ENCODE measurements around the gene SLC12A8. TPM values are rescaled to one million over a fixed set of nuclear protein-coding genes. Genes with fewer than 3 reads are reported as not detected.
A peak's percentile ranks its signal among the peaks of the same experiment; 100 is the strongest.

The SLC12A8 gene
- total RNA-seq, 2 experiments from 2014 or later, result 0.48 to 1.00 TPM

DNA sequence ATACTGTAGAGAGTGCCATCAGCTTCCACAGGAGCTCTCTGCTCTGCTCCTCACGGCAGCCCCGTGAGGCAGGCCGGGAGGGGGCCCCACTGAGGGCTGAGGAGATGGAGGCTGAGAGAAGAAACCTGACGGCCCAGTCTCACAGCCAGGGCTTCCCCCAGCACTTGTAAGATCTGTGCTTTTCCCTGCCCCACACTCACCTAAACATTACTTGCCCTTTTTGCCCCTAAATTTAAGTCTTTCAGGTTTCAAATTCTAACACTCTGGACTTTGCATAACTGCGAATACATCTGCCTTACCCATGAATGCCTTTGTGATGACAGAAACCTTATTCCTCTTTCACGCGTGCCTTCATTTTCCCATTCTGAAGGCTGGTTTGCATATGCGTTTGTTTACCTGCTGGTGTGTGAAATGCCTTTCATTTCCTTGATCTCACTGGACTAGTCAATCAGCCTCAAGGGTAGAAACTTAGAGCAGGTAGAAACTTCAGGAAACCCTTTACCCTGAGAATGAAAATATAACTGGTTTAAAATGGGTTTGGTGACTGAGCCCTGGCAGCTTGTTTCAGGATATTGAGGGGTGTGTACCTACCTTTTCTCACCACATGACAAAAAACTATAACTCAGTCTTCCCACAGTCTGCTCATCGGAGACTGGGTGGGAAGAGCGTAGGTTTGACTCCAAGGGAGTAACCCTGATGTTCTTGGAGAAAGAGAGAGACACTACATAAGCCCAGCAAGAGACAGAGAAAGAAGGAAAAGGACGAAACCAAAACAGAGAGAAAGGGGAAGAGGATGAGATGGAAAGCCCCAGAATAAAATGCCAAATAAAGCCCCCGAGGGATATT lies 20.1 kb downstream of the SLC12A8 start:
- peaks cover 9% of the 10 kb centered on the region for H3K27me3 Mint-ChIP-seq
- intact Hi-C loops (cut with micrococcal nuclease), result no loop called here
- ChIA-PET CTCF (interaction anchor here (0.5 kb wide), 1 partner anchor 230 kb away, joined by 3 read pairs; no protein-coding TSS in a partner anchor), POLR2A (no interaction called here)
- peaks cover 2% of the 10 kb centered on the region for H3K4me1 Mint-ChIP-seq (ENCODE audit: low read depth)
- H3K36me3 Mint-ChIP-seq, result no peaks in the 10 kb centered on the region
- no peak overlapping the region for H3K27ac Mint-ChIP-seq
- no peak for DNase-seq
- no peaks in the 10 kb centered on the region for H3K9me3 Mint-ChIP-seq
- no peak overlapping the region for H3K4me3 Mint-ChIP-seq

DNA sequence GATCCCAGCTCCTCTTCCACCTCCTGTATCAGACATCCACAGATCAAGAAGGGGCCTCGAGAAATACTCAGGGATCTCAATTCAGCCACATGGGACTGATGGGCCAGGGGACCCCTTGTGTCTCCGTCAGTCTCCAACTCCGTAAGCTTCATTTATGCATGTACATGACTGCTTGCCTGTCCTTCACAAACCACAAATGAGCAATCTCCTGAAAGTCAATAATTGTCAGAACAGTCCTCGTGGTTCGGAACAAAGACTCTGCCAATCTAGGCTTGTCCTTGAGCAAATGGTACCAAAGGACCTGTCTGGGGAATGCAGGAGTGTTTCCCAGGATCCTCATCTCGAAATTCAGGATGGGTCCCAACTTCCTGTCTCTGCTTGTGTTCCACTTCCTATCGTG lies 20.8 kb downstream of the SLC12A8 start:
- POLR2A ChIA-PET, result no interaction called here
- Mint-ChIP-seq H3K9me3 (no peaks in the 10 kb centered on the region), H3K27ac (no peak overlapping the region), H3K27me3 (peaks cover 9% of the 10 kb centered on the region), H3K4me1 (ENCODE audit: low read depth) (peaks cover 2% of the 10 kb centered on the region), H3K4me3 (no peak overlapping the region), H3K36me3 (no peaks in the 10 kb centered on the region)
- DNase-seq, result no peak
- CTCF ChIA-PET, result no interaction called here
- intact Hi-C loops (cut with micrococcal nuclease), result no loop called here

DNA sequence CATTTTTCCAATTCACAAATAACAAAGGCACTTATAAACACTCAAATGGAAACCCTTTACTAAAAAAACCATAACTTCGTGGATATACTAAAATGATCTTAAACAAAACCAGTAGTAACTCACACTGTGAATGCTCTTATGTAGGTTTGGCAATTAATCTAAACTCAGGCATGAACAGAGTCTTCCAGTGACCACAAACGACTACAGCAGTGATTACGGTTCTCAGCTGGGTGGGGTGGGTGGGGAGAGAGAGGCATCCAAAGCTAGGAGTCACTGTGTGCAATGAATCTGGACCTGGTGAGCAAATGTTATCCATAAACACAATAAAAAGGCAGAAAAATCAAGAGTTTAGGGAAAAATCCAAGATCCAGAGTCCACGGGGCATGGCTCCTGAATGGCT lies 21.3 kb downstream of the SLC12A8 start:
- H3K4me3 Mint-ChIP-seq, result no peak overlapping the region
- no peaks in the 10 kb centered on the region for H3K36me3 Mint-ChIP-seq
- H3K27me3 Mint-ChIP-seq, result peaks cover 9% of the 10 kb centered on the region
- DNase-seq, result no peak
- H3K4me1 Mint-ChIP-seq (ENCODE audit: low read depth), result peaks cover 6% of the 10 kb centered on the region
- H3K27ac Mint-ChIP-seq, result no peak overlapping the region
- CTCF ChIA-PET, result no interaction called here
- no peaks in the 10 kb centered on the region for H3K9me3 Mint-ChIP-seq
- intact Hi-C loops (cut with micrococcal nuclease), result no loop called here
- POLR2A ChIA-PET, result no interaction called here

DNA sequence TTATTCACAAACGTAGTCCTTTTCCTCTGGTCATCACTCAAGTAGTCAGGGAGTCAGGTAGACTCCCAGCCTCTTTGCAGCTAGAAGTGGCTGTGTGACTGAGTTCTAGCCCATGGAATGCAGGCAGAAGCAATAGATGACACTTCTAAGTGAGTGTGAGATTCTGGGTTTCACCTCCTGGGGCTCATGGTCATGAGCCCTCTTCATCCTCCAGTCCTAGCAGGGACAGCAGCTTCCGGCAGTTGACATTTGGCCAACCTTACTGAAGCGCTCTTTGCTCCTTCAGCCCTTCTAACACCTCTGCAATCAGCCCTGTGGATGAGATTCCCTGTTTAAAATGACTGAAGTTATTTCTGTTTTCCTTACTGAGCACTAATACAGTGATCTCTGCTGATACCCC lies 21.8 kb downstream of the SLC12A8 start:
- Mint-ChIP-seq H3K9me3 (no peaks in the 10 kb centered on the region), H3K4me1 (ENCODE audit: low read depth) (peaks cover 8% of the 10 kb centered on the region), H3K36me3 (no peaks in the 10 kb centered on the region), H3K27me3 (peaks cover 9% of the 10 kb centered on the region), H3K4me3 (no peak overlapping the region), H3K27ac (no peak overlapping the region)
- intact Hi-C loops (cut with micrococcal nuclease), result no loop called here
- ChIA-PET POLR2A (no interaction called here), CTCF (interaction anchor here (0.6 to 1.0 kb wide), 2 partner anchors 171 to 266 kb away, joined by 3 to 4 read pairs; no protein-coding TSS in a partner anchor)
- DNase-seq, result no peak

DNA sequence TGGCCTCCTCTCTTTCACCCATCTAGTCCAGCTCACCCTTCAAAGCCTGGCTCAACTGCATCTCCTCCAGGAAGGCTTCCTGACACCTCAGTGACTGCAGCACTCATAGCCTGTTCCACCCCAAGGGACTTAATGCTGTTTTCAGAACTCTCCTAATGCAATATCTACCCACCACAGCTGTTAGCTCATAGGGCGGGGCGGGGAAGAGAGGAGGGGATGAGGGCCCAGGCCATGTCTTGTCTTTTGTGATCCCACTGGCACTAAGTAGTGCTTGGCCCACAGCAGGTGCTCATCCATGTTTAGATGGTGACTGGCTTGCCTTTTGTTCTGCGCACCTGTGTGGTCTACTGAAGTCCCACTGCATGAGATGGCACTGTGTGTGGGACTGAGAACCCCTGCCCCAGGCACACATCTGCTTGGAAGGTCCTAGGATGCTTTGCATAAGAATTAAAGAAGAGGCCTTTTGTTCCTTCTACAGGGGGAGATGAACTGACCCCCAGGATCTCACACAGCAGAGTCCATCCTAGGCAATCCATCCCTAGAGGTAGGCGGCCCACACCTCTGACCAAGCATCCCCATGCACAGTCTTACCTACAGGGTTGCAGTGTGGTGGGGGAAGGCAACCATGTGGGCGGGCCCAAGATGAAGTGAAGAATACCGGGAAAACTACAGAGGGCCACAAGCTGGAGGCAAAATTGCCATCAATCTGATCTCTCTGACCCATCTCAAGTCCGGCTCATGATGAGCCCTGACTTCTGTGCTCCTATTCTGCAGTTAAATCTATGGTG lies 23.0 kb downstream of the SLC12A8 start:
- no peaks in the 10 kb centered on the region for H3K9me3 Mint-ChIP-seq
- H3K36me3 Mint-ChIP-seq, result no peaks in the 10 kb centered on the region
- H3K4me1 Mint-ChIP-seq (ENCODE audit: low read depth), result peaks cover 6% of the 10 kb centered on the region
- ChIA-PET CTCF (interaction anchor here (1.0 kb wide), 1 partner anchor 265 kb away, joined by 3 read pairs; no protein-coding TSS in a partner anchor), POLR2A (no interaction called here)
- DNase-seq, result no peak
- H3K27ac Mint-ChIP-seq, result no peak overlapping the region
- H3K27me3 Mint-ChIP-seq, result peaks cover 9% of the 10 kb centered on the region
- H3K4me3 Mint-ChIP-seq, result no peak overlapping the region
- intact Hi-C loops (cut with micrococcal nuclease), result no loop called here

DNA sequence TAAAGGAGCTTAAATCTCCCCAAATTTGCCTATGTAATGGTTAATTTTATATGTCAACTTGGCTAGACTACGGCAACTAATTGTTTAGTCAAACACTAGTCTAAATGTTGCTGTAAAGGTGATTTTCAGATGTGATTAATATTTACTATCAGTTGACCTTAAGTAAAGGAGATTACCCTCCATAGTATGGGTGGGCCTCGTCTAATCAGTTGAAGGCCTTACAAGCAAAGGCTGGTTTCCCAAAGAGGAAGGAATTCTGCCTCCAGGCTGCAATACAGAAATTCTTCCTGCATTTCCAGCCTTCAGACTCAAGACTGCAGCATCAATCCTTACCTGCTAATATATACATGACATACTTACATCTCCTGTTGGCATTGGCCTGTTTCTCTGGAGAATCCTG lies 23.6 kb downstream of the SLC12A8 start:
- H3K9me3 Mint-ChIP-seq, result no peaks in the 10 kb centered on the region
- H3K27ac Mint-ChIP-seq, result no peak overlapping the region
- H3K27me3 Mint-ChIP-seq, result peaks cover 9% of the 10 kb centered on the region
- H3K4me3 Mint-ChIP-seq, result no peak overlapping the region
- ChIA-PET POLR2A (no interaction called here), CTCF (no interaction called here)
- H3K36me3 Mint-ChIP-seq, result no peaks in the 10 kb centered on the region
- peaks cover 6% of the 10 kb centered on the region for H3K4me1 Mint-ChIP-seq (ENCODE audit: low read depth)
- intact Hi-C loops (cut with micrococcal nuclease), result no loop called here
- no peak for DNase-seq

DNA sequence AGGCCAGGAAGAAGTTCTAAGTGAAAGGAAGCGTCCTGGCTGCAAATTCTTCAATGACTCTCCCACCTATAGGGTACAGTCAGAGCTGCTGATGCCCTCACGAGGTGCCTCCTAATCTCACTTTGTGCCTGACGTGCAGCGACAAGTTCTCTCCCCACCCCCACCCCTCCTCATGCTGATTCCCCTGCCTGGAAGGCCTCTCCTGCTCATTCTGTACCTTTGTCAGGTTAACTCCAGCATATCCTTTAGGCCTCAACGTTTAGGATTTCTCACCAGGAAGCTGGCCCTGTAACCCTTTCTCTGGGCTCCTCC lies 25.0 kb downstream of the SLC12A8 start:
- Mint-ChIP-seq H3K4me1 (ENCODE audit: low read depth) (peaks cover 6% of the 10 kb centered on the region), H3K4me3 (no peak overlapping the region), H3K9me3 (no peaks in the 10 kb centered on the region), H3K27ac (no peak overlapping the region), H3K27me3 (peaks cover 2% of the 10 kb centered on the region), H3K36me3 (no peaks in the 10 kb centered on the region)
- POLR2A ChIA-PET, result no interaction called here
- intact Hi-C loops (cut with micrococcal nuclease), result no loop called here
- CTCF ChIA-PET, result no interaction called here
- no peak for DNase-seq

DNA sequence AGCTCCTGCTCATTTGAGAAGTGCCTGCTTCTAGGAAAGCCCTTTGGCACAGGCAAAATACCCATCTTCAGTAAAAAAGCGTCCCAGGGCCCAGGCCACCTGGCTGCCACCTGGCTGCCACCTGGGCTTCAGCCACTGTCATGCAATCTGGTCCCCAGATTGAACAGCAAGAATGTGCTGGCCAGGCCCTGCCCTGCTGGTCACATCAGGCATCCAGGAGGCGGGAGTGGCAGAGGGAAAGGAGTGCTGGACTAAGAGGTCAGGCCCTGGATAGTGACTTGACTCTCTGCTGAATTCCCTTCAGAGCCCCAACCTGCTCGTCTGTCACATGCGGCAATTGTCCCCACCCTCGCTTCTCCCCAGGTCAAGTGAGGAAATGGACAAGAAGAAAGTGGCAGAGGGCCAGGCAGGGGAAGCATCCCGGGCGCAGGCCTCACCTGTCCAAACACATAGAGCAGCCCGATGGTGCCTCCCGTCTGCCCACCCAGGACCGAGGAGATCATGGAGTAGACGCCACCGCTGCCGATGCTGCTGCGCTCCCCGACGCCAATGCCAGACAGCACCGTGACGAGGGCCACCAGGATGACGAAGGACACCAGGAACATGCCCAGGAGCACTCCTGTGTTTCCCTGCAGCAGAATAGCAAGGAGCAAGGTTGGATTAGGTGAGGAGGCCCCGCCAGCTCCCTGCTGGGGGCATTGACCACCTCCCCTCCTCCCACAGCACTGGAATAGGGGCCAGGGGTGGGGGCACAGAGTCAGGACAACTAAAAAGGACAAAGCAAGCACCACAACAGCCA lies 25.5 kb downstream of the SLC12A8 start:
- no peak for DNase-seq
- Mint-ChIP-seq H3K36me3 (no peaks in the 10 kb centered on the region), H3K4me1 (ENCODE audit: low read depth) (peaks cover 6% of the 10 kb centered on the region), H3K27ac (no peak overlapping the region), H3K9me3 (no peaks in the 10 kb centered on the region), H3K4me3 (no peak overlapping the region), H3K27me3 (peaks cover 1% of the 10 kb centered on the region)
- intact Hi-C loops (cut with micrococcal nuclease), result no loop called here
- POLR2A ChIA-PET, result no interaction called here
- CTCF ChIA-PET, result no interaction called here

DNA sequence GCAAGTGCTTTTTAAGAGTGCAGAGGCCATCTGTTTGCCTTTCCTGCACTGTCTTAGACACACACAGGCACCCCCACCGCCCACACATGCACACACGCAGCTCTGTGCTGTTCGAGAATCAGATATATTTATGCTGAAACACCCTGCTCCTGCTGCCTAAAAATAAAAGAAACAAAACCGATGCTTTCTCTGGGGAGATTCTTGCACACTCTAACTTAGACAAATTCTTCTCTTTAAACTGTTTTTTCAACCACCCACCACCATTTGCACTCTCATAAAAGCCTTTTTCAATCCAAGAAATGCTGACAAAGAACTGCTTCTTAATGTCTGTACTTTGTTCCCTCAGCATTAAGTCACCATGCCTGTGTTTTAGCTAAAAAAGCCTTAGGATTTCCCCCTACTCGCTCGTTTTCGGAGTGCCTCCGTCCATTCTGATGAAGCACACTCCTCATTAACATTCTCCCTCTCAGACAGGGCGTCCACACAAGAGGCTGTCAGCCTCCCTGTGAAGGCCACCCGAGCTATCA lies 26.2 kb downstream of the SLC12A8 start:
- H3K27me3 Mint-ChIP-seq, result peaks cover under 1% of the 10 kb centered on the region
- no peak overlapping the region for H3K27ac Mint-ChIP-seq
- no peak overlapping the region for H3K4me3 Mint-ChIP-seq
- no peaks in the 10 kb centered on the region for H3K36me3 Mint-ChIP-seq
- DNase-seq, result peak; percentile 37
- no peaks in the 10 kb centered on the region for H3K9me3 Mint-ChIP-seq
- H3K4me1 Mint-ChIP-seq (ENCODE audit: low read depth), result peaks cover 6% of the 10 kb centered on the region
- ChIA-PET POLR2A (no interaction called here), CTCF (no interaction called here)
- intact Hi-C loops (cut with micrococcal nuclease), result no loop called here

DNA sequence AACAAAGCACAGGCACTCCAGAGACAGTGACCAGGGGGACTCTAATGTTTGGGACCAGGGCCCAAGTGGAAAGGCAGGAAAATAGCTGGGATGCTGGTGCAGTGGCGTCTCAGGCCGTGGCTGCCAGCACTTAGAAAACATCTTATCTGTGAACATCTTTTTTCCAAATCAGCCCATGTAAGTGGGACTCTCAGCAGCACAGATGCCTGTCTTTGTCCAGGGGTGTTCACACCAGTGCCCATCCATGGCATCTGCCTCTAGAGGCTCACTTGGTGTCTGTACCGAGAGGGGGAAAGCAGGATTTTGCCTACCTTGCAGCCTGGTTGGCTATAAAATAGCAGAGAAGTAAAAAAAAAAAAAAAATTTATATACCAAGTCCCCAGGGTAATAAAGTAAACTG lies 26.7 kb downstream of the SLC12A8 start:
- H3K4me1 Mint-ChIP-seq (ENCODE audit: low read depth), result peaks cover 6% of the 10 kb centered on the region
- no peak overlapping the region for H3K4me3 Mint-ChIP-seq
- no peak for DNase-seq
- H3K27me3 Mint-ChIP-seq, result no peaks in the 10 kb centered on the region
- no peak overlapping the region for H3K27ac Mint-ChIP-seq
- intact Hi-C loops (cut with micrococcal nuclease), result no loop called here
- ChIA-PET POLR2A (no interaction called here), CTCF (no interaction called here)
- no peaks in the 10 kb centered on the region for H3K36me3 Mint-ChIP-seq
- no peaks in the 10 kb centered on the region for H3K9me3 Mint-ChIP-seq

DNA sequence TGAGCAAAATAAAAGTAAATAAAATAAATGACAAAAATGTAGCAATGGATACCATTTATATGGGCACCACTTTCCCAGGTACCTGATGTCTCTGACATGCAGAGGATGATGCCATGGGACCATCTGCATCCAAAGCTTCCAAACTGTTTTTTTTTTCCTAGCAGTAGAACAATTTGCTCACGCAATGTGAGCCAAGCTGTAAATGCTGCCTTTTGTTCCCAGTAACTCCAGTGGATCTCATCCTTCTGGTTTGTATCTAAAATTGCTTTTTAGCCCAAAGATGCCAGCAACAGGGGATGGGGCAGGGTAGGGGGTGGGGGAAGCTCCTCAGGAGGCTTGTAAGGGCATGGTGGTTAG lies 32.7 kb downstream of the SLC12A8 start:
- Mint-ChIP-seq H3K36me3 (no peaks in the 10 kb centered on the region), H3K4me1 (ENCODE audit: low read depth) (no peaks in the 10 kb centered on the region)
- CTCF ChIA-PET, result no interaction called here

DNA sequence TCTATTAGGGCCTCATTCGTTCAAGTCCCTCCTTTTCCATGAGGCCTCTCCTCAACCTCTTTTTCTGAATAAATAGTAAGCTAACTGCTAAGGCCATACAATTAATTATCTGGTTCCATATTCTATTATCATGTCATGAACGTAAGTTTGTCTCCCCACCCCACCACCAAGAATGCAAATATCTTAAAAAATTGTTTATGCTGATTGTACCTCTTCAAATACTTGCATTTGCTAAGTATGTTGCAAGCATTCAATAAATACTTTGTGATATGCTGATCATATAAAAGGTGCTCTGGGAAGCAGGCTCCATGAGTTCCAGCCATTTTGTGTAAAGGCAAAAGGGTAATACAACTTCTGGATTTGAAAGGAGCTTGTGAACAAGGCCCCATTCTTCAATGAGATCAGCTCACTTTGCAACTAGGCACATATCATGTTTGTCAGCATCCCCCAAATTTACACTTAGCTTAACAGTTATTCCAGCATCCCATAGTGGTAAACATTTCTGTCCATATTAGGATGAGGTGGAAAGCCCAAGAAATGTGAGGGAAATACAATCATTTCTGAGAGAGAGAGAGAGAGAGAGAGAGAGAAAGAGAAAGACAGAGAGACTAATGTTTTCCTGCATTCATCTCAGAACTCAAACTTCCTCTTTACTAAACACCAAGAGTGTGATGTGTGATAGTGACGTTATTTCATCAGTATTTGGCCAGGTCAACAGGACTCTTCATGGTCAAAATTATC lies 33.2 kb downstream of the SLC12A8 start:
- Mint-ChIP-seq H3K4me1 (ENCODE audit: low read depth) (no peaks in the 10 kb centered on the region), H3K36me3 (no peaks in the 10 kb centered on the region), H3K4me3 (no peak overlapping the region), H3K27ac (no peak overlapping the region), H3K27me3 (no peaks in the 10 kb centered on the region), H3K9me3 (no peaks in the 10 kb centered on the region)
- ChIA-PET POLR2A (no interaction called here), CTCF (no interaction called here)
- DNase-seq, result no peak
- intact Hi-C loops (cut with micrococcal nuclease), result no loop called here

More for the DNA sequence above, 32.7 kb downstream of the SLC12A8 start:
- Mint-ChIP-seq H3K4me3 (no peak overlapping the region), H3K27ac (no peak overlapping the region), H3K9me3 (no peaks in the 10 kb centered on the region), H3K27me3 (no peaks in the 10 kb centered on the region)
- POLR2A ChIA-PET, result no interaction called here
- no peak for DNase-seq
- intact Hi-C loops (cut with micrococcal nuclease), result no loop called here

Data from activated CD4-positive, alpha-beta memory T cell treated with anti-CD3 and anti-CD28 coated beads for 36 hours (primary cell).